IPS-18c (cell line): ENCODE data around the gene NCSTN.
"Not testable (repeated sequence)": the region's sequence is repeated elsewhere in the genome, so short reads cannot be mapped to it uniquely, and the experiment has no call there.

Experiments used
- H3K4me3 ChIP-seq: 2 replicates; pipeline ENCODE4 v1.7.0; 2013; ENCODE audit warnings: low read depth, mild to moderate bottlenecking, low read length, moderate library complexity; ENCODE audit not compliant: insufficient read depth
- H3K9me3 ChIP-seq: one replicate; pipeline ENCODE4 v1.6.1; 2013; ENCODE audit warnings: mild to moderate bottlenecking, low read length, moderate library complexity; ENCODE audit not compliant: control insufficient read depth, insufficient read depth

The NCSTN gene

GRCh38 chr1:160388406-160388805 lies 45.2 kb downstream of the NCSTN start:
- not testable (repeated sequence) for H3K9me3 ChIP-seq, H3K4me3 ChIP-seq

- Histone ChIP-seq H3K4me3 (no peak overlapping the region), H3K9me3 (no peaks in the 10 kb centered on the region)
These were observed 51.5 kb downstream of the NCSTN start for GRCh38 chr1:160394673-160395072.

- Histone ChIP-seq H3K4me3 (no peak overlapping the region), H3K9me3 (no peaks in the 10 kb centered on the region)
These were observed 54.5 kb downstream of the NCSTN start for GRCh38 chr1:160397651-160398050.

- Histone ChIP-seq H3K9me3 (no peaks in the 10 kb centered on the region), H3K4me3 (no peak overlapping the region)
These were observed 55.6 kb downstream of the NCSTN start for GRCh38 chr1:160398823-160399222.

- Histone ChIP-seq H3K9me3 (no peaks in the 10 kb centered on the region), H3K4me3 (peak overlapping the region; percentile 73)
These were observed 56.5 kb downstream of the NCSTN start for GRCh38 chr1:160399544-160400222.

- Histone ChIP-seq H3K9me3 (no peaks in the 10 kb centered on the region), H3K4me3 (peak within 1 kb of the TSS; percentile 95)
These were observed 57.1 kb downstream of the NCSTN start, which contains the start of gene VANGL2 for GRCh38 chr1:160400223-160400645. TSS of gene VANGL2 (plus strand) at chr1:160400564. CDS start at chr1:160415838, 15,274 bp downstream.

- Histone ChIP-seq H3K4me3 (peak overlapping the region; percentile 95), H3K9me3 (no peaks in the 10 kb centered on the region)
These were observed 57.7 kb downstream of the NCSTN start for GRCh38 chr1:160400646-160401486.

- peak overlapping the region; percentile 95 for H3K4me3 ChIP-seq
- H3K9me3 ChIP-seq: no peaks in the 10 kb centered on the region
These were observed 58.3 kb downstream of the NCSTN start for GRCh38 chr1:160401487-160401805.

GRCh38 chr1:160402001-160402795 lies 59.0 kb downstream of the NCSTN start:
- Histone ChIP-seq H3K9me3 (no peaks in the 10 kb centered on the region), H3K4me3 (peak overlapping the region; percentile 95)

GRCh38 chr1:160403244-160403643 lies 60.1 kb downstream of the NCSTN start:
- H3K4me3 ChIP-seq: no peak overlapping the region
- no peaks in the 10 kb centered on the region for H3K9me3 ChIP-seq

GRCh38 chr1:160404094-160404493 lies 60.9 kb downstream of the NCSTN start:
- Histone ChIP-seq H3K9me3 (no peaks in the 10 kb centered on the region), H3K4me3 (no peak overlapping the region)

- Histone ChIP-seq H3K4me3 (no peak overlapping the region), H3K9me3 (no peaks in the 10 kb centered on the region)
These were observed 62.2 kb downstream of the NCSTN start for GRCh38 chr1:160405331-160405877.

GRCh38 chr1:160406131-160406968 lies 63.2 kb downstream of the NCSTN start:
- H3K4me3 ChIP-seq: no peak overlapping the region
- H3K9me3 ChIP-seq: no peaks in the 10 kb centered on the region

GRCh38 chr1:160407839-160408801 lies 64.9 kb downstream of the NCSTN start:
- H3K4me3 ChIP-seq: no peak overlapping the region
- H3K9me3 ChIP-seq: no peaks in the 10 kb centered on the region
